GM21723 (cell line): ENCODE measurements around the gene VAV1.
A peak's percentile ranks its signal among the peaks of the same experiment; 100 is the strongest.
"Not testable (repeated sequence)": the region's sequence is repeated elsewhere in the genome, so short reads cannot be mapped to it uniquely, and the experiment has no call there.

ENCODE experiments used
- ATAC-seq: cut with Tn5 transposase; IDR thresholded peaks from one replicate; pipeline ENCODE4 v1.9.1; 2021; ENCODE audit warnings: mild to moderate bottlenecking, moderate library complexity; ENCODE audit not compliant: unreplicated experiment

The VAV1 gene

DNA sequence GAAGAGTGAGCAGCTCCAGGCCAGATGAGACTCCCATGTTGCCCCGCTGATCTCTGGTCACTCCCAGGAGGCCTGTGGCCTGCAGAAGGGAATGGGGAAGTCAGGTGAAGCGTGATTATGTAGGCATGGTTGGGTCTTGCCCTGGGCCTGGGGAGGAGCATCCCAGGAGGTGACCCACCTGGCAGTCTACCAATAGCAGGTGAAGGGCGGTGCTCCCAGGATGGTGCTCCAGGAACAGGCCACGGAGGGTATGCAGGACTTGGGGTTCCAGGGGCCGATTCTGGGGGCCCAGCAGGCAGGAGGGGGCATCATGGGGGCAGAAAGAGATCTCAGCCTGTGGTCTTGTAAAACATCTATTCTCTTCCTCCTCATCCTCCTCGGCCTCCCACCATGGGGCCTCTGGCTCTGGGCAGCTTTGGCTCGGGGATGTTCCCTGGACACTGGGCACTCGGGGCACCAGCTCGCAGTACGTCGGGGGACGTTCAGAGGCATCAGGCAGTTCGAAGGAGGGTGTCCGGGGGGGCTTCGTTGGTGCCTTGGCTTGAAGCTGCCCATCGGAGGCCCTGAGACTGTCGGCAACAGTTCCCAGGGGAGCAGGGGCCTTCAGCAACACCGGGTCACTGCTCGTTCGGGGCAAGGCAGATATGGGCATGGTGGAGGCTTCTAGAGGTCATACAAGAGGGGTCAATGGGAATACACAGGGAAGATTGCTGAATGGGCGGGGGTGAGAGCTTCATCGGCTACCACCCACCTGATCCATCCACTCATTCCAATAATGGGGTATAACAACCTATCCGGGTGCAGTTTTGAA, 17.6 kb upstream of the VAV1 start:
- ATAC-seq, result no peak

DNA sequence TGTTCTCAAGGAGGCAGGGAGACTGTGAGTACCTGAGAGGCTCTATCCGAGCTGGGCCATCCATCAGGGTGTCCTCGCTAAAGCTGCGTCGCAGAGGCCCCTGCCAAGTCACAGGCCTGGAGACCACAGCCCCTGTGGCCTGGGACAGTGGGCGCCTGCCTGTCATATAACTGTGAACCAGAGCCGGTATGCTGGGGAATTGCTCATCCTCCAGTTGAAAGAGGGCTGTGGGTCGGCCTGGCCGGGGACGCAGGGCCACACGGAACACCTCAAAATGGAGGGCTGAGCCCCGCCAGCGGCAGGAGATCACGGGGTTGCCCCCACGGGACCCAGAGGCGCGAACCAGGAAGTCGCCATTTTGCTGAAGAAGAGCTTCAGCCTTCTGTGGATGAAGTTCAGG, 11.9 kb upstream of the VAV1 start:
- ATAC-seq, result no peak

DNA sequence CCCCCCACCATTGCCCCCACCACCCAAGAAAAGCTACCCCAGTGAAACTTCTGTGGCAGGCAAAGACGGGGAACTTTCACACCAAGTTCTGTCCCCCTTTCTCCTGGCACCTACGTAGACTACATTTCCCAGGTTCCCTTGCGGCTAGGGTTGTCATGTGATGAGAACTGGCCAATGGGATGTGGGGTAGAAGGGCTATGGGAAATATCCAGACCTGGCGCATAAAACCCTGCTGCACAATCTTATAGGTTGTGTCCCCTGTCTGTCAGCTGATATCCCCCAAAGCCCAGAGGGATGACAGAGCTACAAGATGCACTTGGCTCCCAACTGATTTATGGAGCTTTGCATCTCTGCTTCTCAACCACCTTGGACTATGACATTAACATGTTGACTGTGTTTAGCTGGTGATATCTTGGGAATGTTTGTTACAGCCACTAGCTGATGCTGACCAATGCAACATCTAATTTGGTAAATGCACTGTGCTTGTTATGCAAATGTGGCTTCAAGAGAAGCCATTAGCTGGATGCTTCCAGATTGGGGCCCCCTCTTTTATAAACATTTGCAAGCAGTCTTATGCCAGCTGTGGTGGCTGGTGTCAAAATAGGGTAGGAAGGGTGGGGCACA, 11.3 kb upstream of the VAV1 start:
- ATAC-seq, result no peak

GRCh38 chr19:6762253-6762797, 10.2 kb upstream of the VAV1 start:
- ATAC-seq, result not testable (repeated sequence)

- no peak for ATAC-seq
These were observed 6.7 kb upstream of the VAV1 start for GRCh38 chr19:6765738-6766356.

- ATAC-seq, result no peak
These were observed 6.0 kb upstream of the VAV1 start for GRCh38 chr19:6766357-6767080.

DNA sequence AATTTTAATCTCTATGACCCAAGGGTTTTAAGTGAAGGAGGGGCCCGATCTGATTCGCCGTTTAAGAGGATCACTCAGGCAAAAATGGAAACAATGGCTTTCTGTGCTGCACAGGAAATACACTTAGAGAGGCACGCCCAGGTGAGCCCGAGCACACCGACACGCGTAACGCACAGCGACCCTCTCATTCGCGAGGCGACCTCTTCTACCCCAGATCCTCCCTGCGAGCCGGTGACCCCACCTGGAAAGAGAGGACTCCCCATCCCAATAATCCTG, 5.5 kb upstream of the VAV1 start:
- ATAC-seq, result peak; percentile 21

- ATAC-seq, result peak; percentile 68
These were observed 4.9 kb upstream of the VAV1 start, which contains the start of gene SH2D3A for GRCh38 chr19:6767357-6768235. SH2D3A (minus strand) TSS chr19:6767435; CDS start chr19:6763748, 3,687 bp downstream.

GRCh38 chr19:6768236-6768785, 4.2 kb upstream of the VAV1 start:
- peak; percentile 1 for ATAC-seq

GRCh38 chr19:6769006-6769619, 3.4 kb upstream of the VAV1 start:
- no peak for ATAC-seq

DNA sequence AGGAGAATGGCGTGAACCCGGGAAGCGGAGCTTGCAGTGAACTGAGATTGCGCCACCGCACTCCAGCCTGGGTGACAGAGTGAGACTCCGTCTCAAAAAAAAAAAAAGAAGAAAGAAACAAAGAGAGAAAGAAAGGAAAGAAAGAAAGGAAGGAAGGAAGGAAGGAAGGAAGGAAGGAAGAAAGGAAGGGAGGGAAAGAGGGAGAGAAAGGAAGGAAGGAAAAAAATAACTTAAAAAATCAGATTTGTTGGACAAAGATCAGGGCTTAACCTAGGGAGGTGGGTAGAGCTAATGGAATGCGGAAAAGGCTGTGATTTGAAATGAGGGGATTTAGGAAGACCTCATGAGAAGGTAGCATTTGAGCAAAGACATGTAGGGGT, 870 bp upstream of the VAV1 start:
- ATAC-seq, result not testable (repeated sequence)

DNA sequence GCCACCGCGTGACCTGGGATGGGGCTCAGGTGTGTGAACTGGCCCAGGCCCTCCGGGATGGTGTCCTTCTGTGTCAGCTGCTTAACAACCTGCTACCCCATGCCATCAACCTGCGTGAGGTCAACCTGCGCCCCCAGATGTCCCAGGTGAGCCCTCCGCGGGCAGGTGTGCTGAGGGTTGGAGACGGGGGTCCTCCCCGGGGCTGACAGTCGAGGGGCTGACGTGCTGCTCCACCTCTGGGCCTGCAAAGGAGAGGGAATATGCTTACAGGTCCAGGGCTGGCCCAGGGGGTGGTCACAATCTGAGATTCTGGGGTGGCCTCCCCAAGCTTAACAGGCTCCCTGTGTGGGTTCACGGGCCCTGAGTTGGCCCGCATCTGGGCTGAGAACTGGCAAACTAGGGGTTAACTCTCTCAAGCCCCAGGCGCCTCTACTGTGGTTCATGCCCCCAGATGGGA, 386 bp downstream of the VAV1 start:
- ATAC-seq, result peak; percentile 11

DNA sequence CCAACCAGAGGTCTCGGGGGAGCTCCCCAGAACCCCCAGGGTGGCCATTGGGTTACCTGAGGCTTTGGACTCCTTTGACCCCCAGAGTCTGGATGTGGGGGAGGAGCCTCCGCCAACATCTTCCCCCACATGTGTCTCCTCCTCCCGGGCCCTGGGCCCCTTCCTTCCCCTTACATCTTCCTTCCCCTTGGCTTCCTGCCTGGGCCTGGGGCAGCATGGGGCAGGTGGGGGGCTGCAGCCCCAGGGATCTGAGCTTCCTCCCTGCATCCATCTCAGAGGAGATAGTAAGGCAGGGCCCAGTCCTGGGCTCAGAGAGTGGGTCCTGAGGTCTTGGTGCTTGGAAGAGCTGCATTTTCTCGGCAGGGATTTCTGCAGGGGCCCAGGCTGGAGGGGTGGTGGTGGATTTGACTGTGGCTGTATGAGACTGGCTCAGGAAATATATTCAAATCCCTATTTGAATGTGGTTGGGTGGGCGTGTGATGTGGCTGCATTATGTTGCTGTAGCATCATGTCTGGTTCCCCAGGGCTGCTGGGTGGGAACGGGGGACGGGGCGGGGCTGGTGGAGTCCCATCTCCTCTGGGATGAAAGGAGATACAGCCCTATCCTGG, 919 bp downstream of the VAV1 start:
- ATAC-seq, result peak; percentile 32

DNA sequence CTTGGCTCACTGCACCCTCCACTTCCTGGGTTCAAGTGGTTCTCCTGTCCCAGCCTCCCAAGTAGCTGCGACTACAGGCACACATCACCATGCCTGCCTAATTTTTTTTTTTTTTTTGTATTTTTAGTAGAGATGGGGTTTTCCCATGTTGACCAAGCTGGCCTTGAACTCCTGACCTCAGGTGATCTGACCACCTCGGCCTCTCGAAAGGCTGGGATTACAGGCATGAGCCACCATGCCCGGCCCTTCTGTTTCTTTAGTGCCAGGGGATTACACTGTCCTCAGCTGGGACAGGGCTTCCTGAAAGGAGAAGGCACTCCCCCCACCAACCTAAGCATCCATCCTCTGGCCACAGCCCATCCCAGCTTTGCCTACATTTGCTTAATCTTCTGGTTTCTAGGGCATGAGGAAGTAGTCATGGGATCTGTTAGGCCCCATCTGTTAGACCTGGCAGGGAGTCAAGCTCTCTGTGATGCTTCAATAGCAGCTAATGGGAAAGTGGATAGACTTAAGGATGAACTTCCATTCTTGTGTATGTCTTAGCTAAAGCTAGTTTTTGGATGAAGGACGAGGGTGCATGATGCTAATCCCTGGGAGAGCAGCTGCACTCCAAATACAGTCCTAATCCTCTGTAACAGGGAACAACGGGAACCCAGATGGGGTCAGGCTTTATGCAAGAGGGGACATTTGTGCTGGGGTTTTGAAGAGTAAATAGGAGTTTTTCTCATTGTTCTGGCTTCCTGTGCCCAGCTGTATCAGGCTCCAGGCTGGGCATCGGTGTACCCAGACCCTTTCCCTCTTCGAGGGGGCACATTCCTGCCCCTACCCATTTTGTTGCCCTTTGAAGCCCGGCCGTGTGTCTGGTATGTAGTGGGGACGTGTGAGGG, 2.6 kb downstream of the VAV1 start:
- ATAC-seq, result no peak

DNA sequence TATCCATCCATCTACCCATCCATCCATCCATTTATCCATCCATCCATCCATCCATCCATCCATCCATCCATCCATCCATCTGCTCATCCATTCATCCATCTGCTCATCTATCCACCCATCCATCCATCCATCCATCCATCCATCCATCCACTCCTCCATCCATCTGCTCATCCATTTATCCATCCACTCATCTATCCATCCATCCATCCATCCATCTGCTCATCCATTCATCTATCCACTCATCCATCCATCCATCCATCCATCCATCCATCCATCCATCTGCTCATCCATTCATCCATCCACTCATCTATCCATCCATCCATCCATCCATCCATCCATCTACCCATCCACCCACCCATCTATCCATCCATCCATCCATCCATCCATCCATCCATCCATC, 3.5 kb downstream of the VAV1 start:
- ATAC-seq, result not testable (repeated sequence)

DNA sequence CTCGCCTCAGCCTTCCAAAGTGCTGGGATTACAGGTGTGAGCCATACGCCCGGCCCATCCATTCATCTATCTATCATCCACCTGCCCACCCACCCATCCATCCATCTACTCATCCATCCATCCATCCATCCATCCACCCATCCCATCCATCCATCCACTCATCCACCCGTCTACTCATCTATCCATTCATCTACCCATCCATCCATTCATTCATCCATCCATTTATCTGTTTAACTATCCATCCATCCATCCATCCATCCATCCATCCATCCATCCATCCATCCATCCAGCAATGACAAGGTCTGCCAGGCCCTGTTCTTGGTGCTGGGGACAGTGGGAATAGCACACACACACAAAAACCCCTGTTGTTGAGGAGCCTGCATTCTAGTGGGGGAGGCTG, 4.5 kb downstream of the VAV1 start:
- ATAC-seq, result no peak

DNA sequence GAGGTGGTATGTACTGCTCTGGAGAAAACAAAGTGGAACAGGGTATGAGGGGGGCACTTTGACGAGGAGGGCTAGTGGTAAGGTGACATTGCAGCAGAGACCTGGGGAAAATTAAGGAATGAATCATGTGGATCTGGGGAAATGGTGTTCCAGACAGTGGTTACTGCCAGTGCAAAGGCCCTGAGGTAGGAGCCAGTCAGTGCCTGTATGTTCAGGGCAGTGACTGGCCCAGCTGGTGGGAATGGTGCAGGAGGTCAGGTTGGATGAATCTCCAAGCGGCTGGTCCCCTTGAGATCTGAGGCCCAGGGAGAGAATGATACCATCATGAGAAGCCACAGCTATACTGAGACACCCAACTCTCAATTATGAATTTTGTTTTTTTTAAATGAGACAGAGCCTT, 4.9 kb downstream of the VAV1 start:
- no peak for ATAC-seq

- ATAC-seq, result no peak
These were observed 5.9 kb downstream of the VAV1 start for GRCh38 chr19:6778386-6778785.
